ENCODE measurements around the gene CTNNA3. TPM values are rescaled to one million over a fixed set of nuclear protein-coding genes. Genes with fewer than 3 reads are reported as not detected.

The CTNNA3 gene
- total and polyA plus RNA-seq, 2 of the 4 experiments (the other 2 are of a cell fraction) = 0.19 to 0.90 TPM

GRCh38 chr10:67519434-67519833, 176.6 kb downstream of the CTNNA3 start:
- H2AFZ ChIP-seq (replicated peaks; ENCODE audit: low read length, poor library complexity) = no peak overlapping the region
- no peak for TF ChIP-seq NFE2L2 (IDR thresholded peaks at IDR 0.05; ENCODE audit: low read depth, low read length)
- TF ChIP-seq CTCF (conservative IDR thresholded peaks at IDR 0.05; ENCODE audit: low read depth, low read length) = no peak
- no peak for TF ChIP-seq ELK1 (IDR thresholded peaks at IDR 0.05; ENCODE audit: borderline replicate concordance, low read depth, low read length)
- no peak for TF ChIP-seq FOS (IDR thresholded peaks at IDR 0.05; ENCODE audit: low read depth, low read length)
- no peak for TF ChIP-seq POLR2A (IDR thresholded peaks at IDR 0.05; ENCODE audit: low read depth, low read length)
- no peak for DNase-seq
- CTCF ChIA-PET = interaction anchor here (1.0 to 2.0 kb wide), 3 partner anchors 12 to 15 kb away, joined by 3 to 5 read pairs (median 4); no protein-coding TSS in a partner anchor
- H3K27ac ChIP-seq (ENCODE audit: insufficient read depth, low read length) = no peak overlapping the region
- H4K8ac ChIP-seq (ENCODE audit: low read depth in 2 of 2, low read length in 2 of 2) = no peak overlapping the region
- H3K14ac ChIP-seq (replicated peaks; ENCODE audit: low read depth, low read length) = no peak overlapping the region
- no peaks in the 10 kb centered on the region for H3K27me3 ChIP-seq (ENCODE audit: control insufficient read depth, insufficient read depth, low read length)
- H4K5ac ChIP-seq (ENCODE audit: low read depth, low read length) = no peak overlapping the region
- in situ Hi-C loops (cut with MboI; ENCODE audit: low sequenced_read_pairs) = loop anchor here (25.0 kb wide), 1 partner anchor 582 kb away; the partner anchor contains the start of gene LRRTM3
- H3K9me1 ChIP-seq (ENCODE audit: insufficient read depth, low read length) = no peaks in the 10 kb centered on the region
- no peak overlapping the region for H3K18ac ChIP-seq (ENCODE audit: low read depth, low read length)
- H3K4me1 ChIP-seq (ENCODE audit: control insufficient read depth, insufficient read depth, low read length) = no peaks in the 10 kb centered on the region
- H3K9ac ChIP-seq (ENCODE audit: low read depth, low read length) = no peak overlapping the region
- H2AK5ac ChIP-seq (ENCODE audit: low read depth, low read length) = no peak overlapping the region
- no peak for ATAC-seq (ENCODE audit: low read depth)
- intact Hi-C loops (cut with micrococcal nuclease) = no loop called here
- H3K9me3 ChIP-seq (ENCODE audit: control insufficient read depth, insufficient read depth, low read length) = no peaks in the 10 kb centered on the region
- no peaks in the 10 kb centered on the region for H3K36me3 ChIP-seq (ENCODE audit: control insufficient read depth, insufficient read depth, low read length)
- no peak overlapping the region for H4K91ac ChIP-seq (ENCODE audit: insufficient read depth, low read depth, low read length)
- H3K4me2 ChIP-seq (ENCODE audit: low read depth, low read length) = no peak overlapping the region
- no peak overlapping the region for H2BK5ac ChIP-seq (ENCODE audit: low read depth, low read length, poor library complexity, severe bottlenecking)
- BruUV-seq (replicated peaks) = no TSS peak
- no peak overlapping the region for H2AK9ac ChIP-seq (replicated peaks; ENCODE audit: low read depth, low read length, poor library complexity)
- POLR2A ChIA-PET (ENCODE audit: unreplicated experiment) = no interaction called here
- no CpG with 5 or more reads among the region's 2 CpGs for WGBS, 2 experiments (ENCODE audit: extremely low coverage in 2 of 2, insufficient read length in 1 of 2)
- no peak overlapping the region for H2BK20ac ChIP-seq (ENCODE audit: low read depth, low read length)
- H3K23ac ChIP-seq (ENCODE audit: low read depth, low read length) = no peak overlapping the region
- no peaks in the 10 kb centered on the region for H3K79me1 ChIP-seq (ENCODE audit: low read depth in 1 of 2, low read length in 2 of 2)
- H2BK120ac ChIP-seq (ENCODE audit: low read depth, low read length) = no peak overlapping the region
- H3K4me3 ChIP-seq (ENCODE audit: insufficient read depth, low read depth, low read length) = no peak overlapping the region
- H3K4ac ChIP-seq (ENCODE audit: low read depth, low read length) = no peak overlapping the region
- H4K20me1 ChIP-seq (ENCODE audit: insufficient read depth, low read length) = no peaks in the 10 kb centered on the region
- no peak overlapping the region for H2BK15ac ChIP-seq (ENCODE audit: low read depth, low read length)
- H3K56ac ChIP-seq (ENCODE audit: extremely low read depth, insufficient read depth, low read length) = no peak overlapping the region
- dilution Hi-C loops (cut with HindIII; ENCODE audit: low sequenced_read_pairs, unreplicated experiment) = no loop called here
